ENCODE results near the gene MCOLN2. TPM values are rescaled to one million over a fixed set of nuclear protein-coding genes. Genes with fewer than 3 reads are reported as not detected.

Gene MCOLN2
- total and polyA plus RNA-seq, 4 donors = 0.16 to 0.28 (median 0.25) TPM; not detected in 1

GRCh38 chr1:84959294-84959693 is 37.6 kb downstream of the MCOLN2 start (continued):
- TF ChIP-seq FOXA1 (IDR thresholded peaks at IDR 0.05) = no peak
- no peak for TF ChIP-seq HNF4G (IDR thresholded peaks at IDR 0.05)
- no peak for TF ChIP-seq ATF3 (IDR thresholded peaks at IDR 0.05)
- no peak for TF ChIP-seq EGR1 (IDR thresholded peaks at IDR 0.05; ENCODE audit: low read depth in 2 of 2)
- TF ChIP-seq RXRA (IDR thresholded peaks at IDR 0.05) = no peak
- TF ChIP-seq JUND (IDR thresholded peaks at IDR 0.05) = no peak
- no peak for TF ChIP-seq RAD21 (IDR thresholded peaks at IDR 0.05)
- no peak for TF ChIP-seq YY1 (IDR thresholded peaks at IDR 0.05)
- TF ChIP-seq MAX (IDR thresholded peaks at IDR 0.05) = no peak

GRCh38 chr1:84957966-84958365 is 38.9 kb downstream of the MCOLN2 start:
- TF ChIP-seq EGR1 (IDR thresholded peaks at IDR 0.05; ENCODE audit: low read depth in 2 of 2) (no peak), ZBTB33 (IDR thresholded peaks at IDR 0.05) (no peak), FOXA1 (IDR thresholded peaks at IDR 0.05) (no peak), JUND (IDR thresholded peaks at IDR 0.05) (no peak), RXRA (IDR thresholded peaks at IDR 0.05) (no peak), GABPA (IDR thresholded peaks at IDR 0.05 in 1 of 2, conservative IDR thresholded peaks at IDR 0.05 in 1 of 2) (no peak), YY1 (IDR thresholded peaks at IDR 0.05) (no peak), FOXA2 (IDR thresholded peaks at IDR 0.05) (no peak), SP1 (IDR thresholded peaks at IDR 0.05) (no peak), NR2F2 (IDR thresholded peaks at IDR 0.05) (no peak), TAF1 (conservative IDR thresholded peaks at IDR 0.05) (no peak)
- Histone ChIP-seq H3K9ac (ENCODE audit: low read depth in 1 of 2, low read length in 2 of 2) (no peak overlapping the region), H3K4me1 (ENCODE audit: control insufficient read depth in 4 of 4, insufficient read depth in 4 of 4, low read length in 3 of 4) (no peaks in the 10 kb centered on the region), H3K4me3 (ENCODE audit: low read depth in 1 of 3, low read length in 3 of 3) (no peak overlapping the region), H3K27me3 (ENCODE audit: control insufficient read depth in 4 of 4, insufficient read depth in 4 of 4, low read length in 3 of 4) (no peaks in the 10 kb centered on the region), H3K27ac (ENCODE audit: low read depth in 1 of 2, low read length in 2 of 2) (no peak overlapping the region), H3K36me3 (ENCODE audit: control insufficient read depth in 4 of 4, insufficient read depth in 3 of 4, low read depth in 1 of 4, low read length in 3 of 4) (no peaks in the 10 kb centered on the region), H3K9me3 (ENCODE audit: control insufficient read depth in 4 of 4, low read length in 3 of 4) (no peaks in the 10 kb centered on the region)
- no peak for DNase-seq (ENCODE audit: low spot score)
- 84% methylated on average over 1 of the region's 1 CpG for WGBS

- no peaks in the 10 kb centered on the region for H3K9me3 ChIP-seq (ENCODE audit: control insufficient read depth in 4 of 4, low read length in 3 of 4)
- no peak for TF ChIP-seq FOXA2 (IDR thresholded peaks at IDR 0.05)
- TF ChIP-seq ZBTB33 (IDR thresholded peaks at IDR 0.05) = no peak
- no peak for TF ChIP-seq TAF1 (conservative IDR thresholded peaks at IDR 0.05)
- no peak for TF ChIP-seq NR2F2 (IDR thresholded peaks at IDR 0.05)
- TF ChIP-seq YY1 (IDR thresholded peaks at IDR 0.05) = no peak
- TF ChIP-seq HNF4G (IDR thresholded peaks at IDR 0.05) = no peak
- no peak for TF ChIP-seq GABPA (IDR thresholded peaks at IDR 0.05 in 1 of 2, conservative IDR thresholded peaks at IDR 0.05 in 1 of 2)
- no peak for TF ChIP-seq HNF4A (conservative IDR thresholded peaks at IDR 0.05)
- no peak for TF ChIP-seq REST (IDR thresholded peaks at IDR 0.05)
- no peak for TF ChIP-seq ATF3 (IDR thresholded peaks at IDR 0.05)
- TF ChIP-seq RAD21 (IDR thresholded peaks at IDR 0.05) = no peak
- TF ChIP-seq CTCF (IDR thresholded peaks at IDR 0.05; ENCODE audit: low read depth, low read length, missing input control) = no peak
- no peak for TF ChIP-seq JUND (IDR thresholded peaks at IDR 0.05)
- no peak for TF ChIP-seq RXRA (IDR thresholded peaks at IDR 0.05)
- TF ChIP-seq FOXA1 (IDR thresholded peaks at IDR 0.05) = no peak
- no peak for TF ChIP-seq EGR1 (IDR thresholded peaks at IDR 0.05; ENCODE audit: low read depth in 2 of 2)
- TF ChIP-seq MAX (IDR thresholded peaks at IDR 0.05) = no peak
- no peak for TF ChIP-seq SP1 (IDR thresholded peaks at IDR 0.05)
- no peak overlapping the region for H3K9ac ChIP-seq (ENCODE audit: low read depth in 1 of 2, low read length in 2 of 2)
- H3K27me3 ChIP-seq (ENCODE audit: control insufficient read depth in 4 of 4, insufficient read depth in 4 of 4, low read length in 3 of 4) = no peaks in the 10 kb centered on the region
- no peak overlapping the region for H3K4me3 ChIP-seq (ENCODE audit: low read depth in 1 of 3, low read length in 3 of 3)
- no peaks in the 10 kb centered on the region for H3K4me1 ChIP-seq (ENCODE audit: control insufficient read depth in 4 of 4, insufficient read depth in 4 of 4, low read length in 3 of 4)
- WGBS = 83% methylated on average over 6 of the region's 6 CpGs
- no peaks in the 10 kb centered on the region for H3K36me3 ChIP-seq (ENCODE audit: control insufficient read depth in 4 of 4, insufficient read depth in 3 of 4, low read depth in 1 of 4, low read length in 3 of 4)
- no peak for DNase-seq (ENCODE audit: low spot score)
- H3K27ac ChIP-seq (ENCODE audit: low read depth in 1 of 2, low read length in 2 of 2) = no peak overlapping the region
Observed at GRCh38 chr1:84956655-84957054, 40.3 kb downstream of the MCOLN2 start.
